Small intestine (tissue), 7 donors: ENCODE data around the gene FMN2. TPM values are rescaled to one million over a fixed set of nuclear protein-coding genes. Genes with fewer than 3 reads are reported as not detected.
A peak's percentile ranks its signal among the peaks of the same experiment; 100 is the strongest.
"Not testable (repeated sequence)": the region's sequence is repeated elsewhere in the genome, so short reads cannot be mapped to it uniquely, and the experiment has no call there.

ENCODE experiments used
- DNase-seq, 2 donors: peaks; one replicate each; pipeline versions ENCODE4 v3.0.0 to v3.0.0-alpha.2; 2013
- FAIRE-seq: peaks from 2 replicates; lab custom pipeline; 2012; peaks lifted over from hg19 to GRCh38; lab: Jason Lieb, UNC
- H3K27ac ChIP-seq, 3 donors: one replicate each; pipeline ENCODE4 v1.5.1; 2013; ENCODE audit warnings: low read length in 2 of 3, mild to moderate bottlenecking in 2 of 3, control low read depth in 1 of 3, inconsistent platforms in 1 of 3, low read depth in 1 of 3, moderate library complexity in 1 of 3
- H3K27me3 ChIP-seq, 3 donors: one replicate each; pipeline ENCODE4 v1.6.1; 2013; ENCODE audit warnings: low read length in 3 of 3, inconsistent platforms in 1 of 3; ENCODE audit not compliant: control insufficient read depth in 3 of 3, insufficient read depth in 3 of 3
- H3K36me3 ChIP-seq, 3 donors: one replicate each; pipeline ENCODE4 v1.6.1; 2013; ENCODE audit warnings: low read length in 3 of 3, inconsistent platforms in 1 of 3, low read depth in 1 of 3, mild to moderate bottlenecking in 1 of 3, moderate library complexity in 1 of 3; ENCODE audit not compliant: control insufficient read depth in 3 of 3, insufficient read depth in 2 of 3
- H3K4me1 ChIP-seq, 3 donors: one replicate each; pipeline ENCODE4 v1.6.1; 2013; ENCODE audit warnings: low read length in 2 of 3, inconsistent platforms in 1 of 3, low read depth in 1 of 3, mild to moderate bottlenecking in 1 of 3, moderate library complexity in 1 of 3; ENCODE audit not compliant: control insufficient read depth in 3 of 3, insufficient read depth in 2 of 3
- H3K4me3 ChIP-seq, 3 donors: one replicate each; pipeline ENCODE4 v1.5.1; 2013; ENCODE audit warnings: low read length in 3 of 3, control low read depth in 1 of 3, inconsistent platforms in 1 of 3, low read depth in 1 of 3, mild to moderate bottlenecking in 1 of 3, moderate library complexity in 1 of 3
- H3K9me3 ChIP-seq, 2 donors: one replicate each; pipeline ENCODE4 v1.6.1; 2013; ENCODE audit warnings: low read depth in 1 of 2, low read length in 1 of 2; ENCODE audit not compliant: control insufficient read depth in 2 of 2, insufficient read depth in 1 of 2
- WGBS, 3 donors: extraction: QIAGEN DNeasy Blood & Tissue Kit; methylation state at CpG; one replicate each; pipeline ENCODE4 v1.1.7; 2013; 5-methylcytosine and 5-hydroxymethylcytosine counted together
- polyA plus RNA-seq, 4 donors: library from polyadenylated mRNA; stranded (reverse) in 3 of 4; unstranded in 1 of 4; fragments of 200-250 nt in 3 of 4; fragments of 120-200 nt in 1 of 4; gene quantifications; one replicate each; pipeline versions ENCODE4 v1.2.1 to v1.2.3, GENCODE V29; 2013
- donor health status: healthy with polysubstance abuse.
- donor health status: control.
- donor health status: control.
- donor health status: Bipolar disorder and iron deficiency.
- donor health status: healthy.

The FMN2 gene
- polyA plus RNA-seq, 4 donors = 0.59 to 0.70 TPM; not detected in 2

DNA sequence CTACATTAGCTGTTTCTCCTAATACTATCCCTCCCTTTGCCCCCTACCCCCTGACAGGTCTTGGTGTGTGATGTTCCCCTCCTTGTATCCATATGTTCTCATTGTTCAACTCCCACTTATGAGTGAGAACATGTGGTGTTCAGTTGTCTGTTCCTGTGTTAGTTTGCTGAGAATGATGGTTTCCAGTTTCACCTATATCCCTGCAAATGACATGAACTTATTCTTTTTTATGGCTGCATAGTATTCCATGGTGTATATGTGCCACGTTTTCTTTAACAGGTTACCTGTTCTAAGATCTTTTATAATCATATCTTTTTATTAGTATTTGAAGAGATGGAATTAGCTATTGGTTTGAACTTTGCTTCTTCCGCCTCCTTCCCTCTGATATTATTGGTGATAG, 172.8 kb downstream of the FMN2 start:
- H3K4me1 ChIP-seq, H3K27ac ChIP-seq, H3K4me3 ChIP-seq, H3K9me3 ChIP-seq, H3K36me3 ChIP-seq, FAIRE-seq, H3K27me3 ChIP-seq, DNase-seq: not testable (repeated sequence)
- 65 to 75% (median 69%) methylated on average over 2 of the region's 2 CpGs for whole genome bisulfite sequencing, 3 donors

DNA sequence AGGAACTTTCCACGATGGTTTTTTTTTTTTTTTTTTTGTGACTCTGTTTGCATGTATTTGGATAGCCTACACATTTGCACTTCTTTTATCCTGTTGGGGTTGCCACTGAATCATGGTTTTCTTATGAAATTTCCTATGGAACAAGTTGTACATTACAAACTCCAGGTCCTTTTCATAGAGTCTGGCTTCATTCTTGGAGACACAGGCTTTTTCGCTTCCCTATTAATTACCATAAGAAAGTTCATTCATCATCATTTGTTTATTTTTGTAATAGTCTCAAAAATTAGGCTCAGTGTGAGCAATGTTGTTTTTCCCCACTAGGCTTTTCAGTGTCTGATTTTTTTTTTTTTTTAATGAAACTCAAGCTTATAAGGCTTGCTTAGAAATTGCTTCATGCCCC, 179.4 kb downstream of the FMN2 start:
- Histone ChIP-seq H3K4me1 (no peaks in the 10 kb centered on the region), H3K27ac (no peak overlapping the region), H3K36me3 (no peaks in the 10 kb centered on the region), H3K9me3 (no peaks in the 10 kb centered on the region), H3K27me3 (no peaks in the 10 kb centered on the region), H3K4me3 (no peak overlapping the region)
- DNase-seq (no peak), FAIRE-seq (no peak)
- 72 to 79% (median 73%) methylated on average over 2 of the region's 2 CpGs for WGBS, 3 donors

DNA sequence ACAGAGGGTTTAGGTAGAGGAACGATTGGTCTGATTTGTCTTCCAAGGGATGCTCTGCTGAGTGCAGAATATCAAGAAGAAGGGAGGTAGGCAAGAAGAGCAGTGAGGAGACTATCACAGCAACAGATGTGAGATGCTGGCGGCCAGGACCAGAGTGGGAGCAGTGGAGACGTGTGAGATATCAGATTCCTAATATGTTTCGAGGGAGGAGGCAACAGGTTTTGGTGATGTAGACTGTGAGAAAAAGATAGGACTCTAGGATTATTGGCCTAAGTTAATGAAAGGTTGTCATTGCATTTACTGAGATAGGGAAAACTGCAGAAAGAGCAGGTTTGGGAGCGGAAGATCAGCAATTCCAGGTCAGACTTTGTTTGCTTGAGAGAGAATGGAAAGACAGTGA, 182.9 kb downstream of the FMN2 start:
- Histone ChIP-seq H3K27ac (no peak overlapping the region), H3K9me3 (no peaks in the 10 kb centered on the region), H3K27me3 (no peaks in the 10 kb centered on the region), H3K36me3 (no peaks in the 10 kb centered on the region), H3K4me1 (no peaks in the 10 kb centered on the region), H3K4me3 (no peak overlapping the region)
- FAIRE-seq (no peak), DNase-seq (no peak)
- WGBS, 3 donors = 80 to 87% (median 83%) methylated on average over 5 of the region's 5 CpGs

GRCh38 chr1:240275219-240275618, 183.5 kb downstream of the FMN2 start:
- not testable (repeated sequence) for H3K9me3 ChIP-seq, H3K27ac ChIP-seq, H3K36me3 ChIP-seq, H3K4me3 ChIP-seq, H3K27me3 ChIP-seq, H3K4me1 ChIP-seq, DNase-seq, FAIRE-seq

GRCh38 chr1:240278082-240278481, 186.4 kb downstream of the FMN2 start:
- H3K9me3 ChIP-seq = no peaks in the 10 kb centered on the region
- H3K4me1 ChIP-seq = peaks cover 0 to 6% (median 0%) of the 10 kb centered on the region in 3 donors
- H3K36me3 ChIP-seq = no peaks in the 10 kb centered on the region
- DNase-seq = no peak
- 71 to 78% (median 73%) methylated on average over 6 of the region's 6 CpGs for WGBS, 3 donors
- no peaks in the 10 kb centered on the region for H3K27me3 ChIP-seq
- H3K27ac ChIP-seq = no peak overlapping the region
- no peak for FAIRE-seq
- no peak overlapping the region for H3K4me3 ChIP-seq

DNA sequence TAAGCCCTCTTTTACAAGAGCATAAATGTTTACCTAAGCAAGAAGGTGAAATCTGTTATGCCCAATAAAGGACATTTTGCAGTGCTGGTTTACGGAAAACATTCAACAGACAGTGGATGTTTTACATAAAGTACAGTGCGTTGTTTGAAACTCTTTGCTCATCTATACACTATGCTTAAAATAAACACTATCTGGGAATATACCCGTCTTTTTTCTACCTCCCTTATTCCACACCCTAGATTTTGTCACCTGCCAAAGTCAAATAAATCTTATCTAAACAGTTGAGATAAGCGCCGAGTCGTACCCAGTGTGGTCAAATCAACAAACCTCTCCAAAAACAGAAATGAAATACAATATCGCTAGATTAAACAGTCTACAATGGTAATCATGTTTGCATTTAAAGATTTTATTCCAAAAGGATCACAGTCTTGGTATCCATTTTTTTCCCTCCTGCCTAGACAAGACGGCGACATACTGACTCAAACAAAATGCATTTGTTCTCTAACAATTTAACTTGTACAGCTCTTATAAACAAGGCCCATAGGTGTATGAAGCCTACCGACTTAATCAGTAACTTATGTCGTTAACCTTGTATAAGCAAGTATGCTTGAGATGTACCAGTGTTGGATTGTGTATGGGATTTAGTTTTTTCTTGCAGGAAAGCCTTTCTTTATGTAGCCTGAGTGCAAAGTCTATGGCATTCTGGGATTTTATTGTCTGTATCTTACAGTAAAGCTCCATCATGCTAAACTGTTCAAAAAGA, 189.1 kb downstream of the FMN2 start:
- H3K4me1 ChIP-seq = peaks cover 0 to 6% (median 0%) of the 10 kb centered on the region in 3 donors
- H3K27ac ChIP-seq = no peak overlapping the region
- FAIRE-seq = no peak
- WGBS, 3 donors = 12 to 42% (median 29%) methylated on average over 11 of the region's 11 CpGs
- H3K36me3 ChIP-seq = no peaks in the 10 kb centered on the region
- H3K4me3 ChIP-seq = no peak overlapping the region
- H3K9me3 ChIP-seq = no peaks in the 10 kb centered on the region
- no peaks in the 10 kb centered on the region for H3K27me3 ChIP-seq
- DNase-seq = peak; percentile 14 to 55

GRCh38 chr1:240282061-240282830, 190.6 kb downstream of the FMN2 start:
- Histone ChIP-seq H3K36me3 (no peaks in the 10 kb centered on the region), H3K4me3 (no peak overlapping the region), H3K4me1 (peaks cover 0 to 6% (median 0%) of the 10 kb centered on the region in 3 donors), H3K9me3 (no peaks in the 10 kb centered on the region), H3K27me3 (no peaks in the 10 kb centered on the region), H3K27ac (no peak overlapping the region)
- DNase-seq (no peak), FAIRE-seq (no peak)
- 16 to 63% (median 39%) methylated on average over 7 of the region's 7 CpGs for WGBS, 3 donors

GRCh38 chr1:240284656-240285414, 193.2 kb downstream of the FMN2 start:
- no peaks in the 10 kb centered on the region for H3K27me3 ChIP-seq
- no peak overlapping the region for H3K4me3 ChIP-seq
- no peak overlapping the region for H3K27ac ChIP-seq
- H3K9me3 ChIP-seq = no peaks in the 10 kb centered on the region
- no peak for FAIRE-seq
- no peak for DNase-seq
- 70 to 83% (median 77%) methylated on average over 7 of the region's 7 CpGs for WGBS, 3 donors
- peaks cover 0 to 6% (median 0%) of the 10 kb centered on the region in 3 donors for H3K4me1 ChIP-seq
- H3K36me3 ChIP-seq = no peaks in the 10 kb centered on the region
